HepG2 (cell line): ENCODE measurements around the gene TPPP2. TPM values are rescaled to one million over a fixed set of nuclear protein-coding genes. Genes with fewer than 3 reads are reported as not detected.

Experiments used
- ATAC-seq: fragments of 200-7000 bp; cut with Tn5 transposase; 3 replicates; pipeline ENCODE4 v1.9.1; 2020; ENCODE audit warnings: mild to moderate bottlenecking, moderate library complexity
- BruUV-seq: library from RNA; stranded (reverse); fragments of 400-500 nt; replicated peaks from 2 replicates; lab custom pipeline; 2021; lab: Mats Ljungman, UMichigan
- CTCF ChIA-PET: fragments of 300-600 bp; formaldehyde crosslinking; extraction: SDS; loops from one replicate; lab custom pipeline; 2021; ENCODE audit warnings: low total read pairs, inconsistent platforms, low intra/inter-chr PET ratio; lab: Yijun Ruan, JAX
- POLR2A ChIA-PET: fragments of 350-600 bp; sonication (Branson Sonifier 250); formaldehyde crosslinking; loops from one replicate; lab custom pipeline; 2020; ENCODE audit warnings: antibody characterized with exemption, inconsistent platforms; lab: Yijun Ruan, JAX
- DNase-seq: peaks from one replicate; pipeline ENCODE4 v3.0.0-alpha.2; 2015; ENCODE audit warnings: low spot score
- FAIRE-seq: peaks from 3 replicates; lab custom pipeline; 2011; peaks lifted over from hg19 to GRCh38; lab: Jason Lieb, UNC
- H2AFZ ChIP-seq: one replicate; pipeline ENCODE4 v1.6.1; 2011; ENCODE audit warnings: low read length, inconsistent platforms
- H3K27ac ChIP-seq: fragments of 300-600 bp; 3 replicates; pipeline ENCODE4 v1.8.0; 2011; ENCODE audit warnings: mixed run types, mild to moderate bottlenecking, mixed read lengths, low read length, inconsistent platforms; ENCODE audit not compliant: insufficient read depth; ENCODE audit errors: extremely low read length
- H3K27me3 ChIP-seq, 2 experiments: fragments of 200-600 bp in 1 of 2; 2 replicates in 1 of 2; 3 replicates in 1 of 2; pipeline versions ENCODE4 v1.6.0 to v1.8.0; 2011; ENCODE audit warnings: low read length in 2 of 2, mild to moderate bottlenecking in 2 of 2, moderate library complexity in 2 of 2, inconsistent platforms in 1 of 2; ENCODE audit not compliant: insufficient read depth in 2 of 2, control insufficient read depth in 1 of 2
- H3K36me3 ChIP-seq, 2 experiments: fragments of 200-600 bp in 1 of 2; replicated peaks in 1 of 2; 2 replicates in 1 of 2; 3 replicates in 1 of 2; pipeline versions ENCODE4 v1.5.1 to v1.8.0; 2011; ENCODE audit warnings: low read length in 2 of 2, inconsistent platforms in 1 of 2; ENCODE audit not compliant: insufficient read depth in 2 of 2, control insufficient read depth in 1 of 2
- H3K4me1 ChIP-seq: 2 replicates; pipeline ENCODE4 v1.5.1; 2012; ENCODE audit warnings: low read length, inconsistent platforms; ENCODE audit not compliant: insufficient read depth
- H3K4me2 ChIP-seq: 2 replicates; pipeline ENCODE4 v1.6.0; 2011; ENCODE audit warnings: low read depth, low read length, inconsistent platforms
- H3K4me3 ChIP-seq, 3 experiments: fragments of 200-600 bp in 1 of 3; sonication (generic), shearing (Covaris generic) in 1 of 3; replicated peaks in 1 of 3; 2 replicates each; pipeline ENCODE4 v1.5.1; 2011 to 2016; ENCODE audit warnings: low read length in 3 of 3, inconsistent platforms in 2 of 3, low read depth in 2 of 3, mild to moderate bottlenecking in 2 of 3, control low read depth in 1 of 3, mixed read lengths in 1 of 3; ENCODE audit not compliant: insufficient read depth in 1 of 3
- H3K79me2 ChIP-seq: one replicate; pipeline ENCODE4 v1.6.1; 2011; ENCODE audit warnings: low read length, inconsistent platforms; ENCODE audit not compliant: insufficient read depth
- H3K9ac ChIP-seq: 2 replicates; pipeline ENCODE4 v1.6.0; 2011; ENCODE audit warnings: mild to moderate bottlenecking, low read depth, low read length, inconsistent platforms; ENCODE audit not compliant: insufficient read depth
- H3K9me3 ChIP-seq: 2 replicates; pipeline ENCODE4 v1.5.1; 2012; ENCODE audit warnings: mild to moderate bottlenecking, low read length
- H4K20me1 ChIP-seq: 2 replicates; pipeline ENCODE4 v1.6.0; 2011; ENCODE audit warnings: inconsistent platforms, mild to moderate bottlenecking, low read length, moderate library complexity; ENCODE audit not compliant: insufficient read depth
- HNRNPL ChIP-seq: fragments of 200-400 bp; formaldehyde crosslinking; IDR thresholded peaks from 2 replicates; pipeline ENCODE4 v1.6.1; 2017; ENCODE audit warnings: mild to moderate bottlenecking, low read depth, low read length
- PLRG1 ChIP-seq: fragments of 450-650 bp; conservative IDR thresholded peaks from 2 replicates; pipeline ENCODE4 v1.6.1; 2016
- SKI ChIP-seq: fragments of 450-650 bp; IDR thresholded peaks from one replicate; pipeline ENCODE4 v1.6.1; 2018; ENCODE audit warnings: mild to moderate bottlenecking; ENCODE audit not compliant: partially characterized antibody
- SP1 ChIP-seq, 2 experiments: fragments of 450-650 bp in 1 of 2; sonication (generic) in 1 of 2; formaldehyde crosslinking in 1 of 2; IDR thresholded peaks; 2 replicates each; pipeline versions ENCODE4 v1.4.0 to v1.6.1; 2016 to 2020; ENCODE audit warnings: missing genetic modification reagents in 1 of 2
- YEATS2 ChIP-seq: sonication (generic); formaldehyde crosslinking; IDR thresholded peaks from 2 replicates; pipeline ENCODE4 v1.4.0; 2020; ENCODE audit warnings: missing genetic modification reagents, borderline replicate concordance
- ZNF124 ChIP-seq: sonication (generic); formaldehyde crosslinking; IDR thresholded peaks from 2 replicates; pipeline ENCODE4 v1.4.0; 2020; ENCODE audit warnings: missing genetic modification reagents
- ZNF496 ChIP-seq: sonication (generic); formaldehyde crosslinking; IDR thresholded peaks from 2 replicates; pipeline ENCODE4 v1.8.1; 2023; ENCODE audit warnings: mild to moderate bottlenecking, moderate library complexity, missing genetic modification reagents; ENCODE audit not compliant: insufficient replicate concordance
- ZNF660 ChIP-seq: sonication (generic); formaldehyde crosslinking; IDR thresholded peaks from 2 replicates; pipeline ENCODE4 v1.5.1; 2020; ENCODE audit warnings: mild to moderate bottlenecking, low read depth, missing genetic modification reagents, borderline replicate concordance
- WGBS: methylation state at CpG from one replicate; pipeline ENCODE4 v1.1.6; 2017; ENCODE audit warnings: low lambda C conversion rate; 5-methylcytosine and 5-hydroxymethylcytosine counted together
- in situ Hi-C: cut with HindIII; loops from 2 replicates; pipeline ENCODE4 v1.10.0; 2017; ENCODE audit warnings: low pct_unique_long_range_greater_than_20kb; ENCODE audit not compliant: extremely low pct_ligation_motif_present
- intact Hi-C: fragments of 100-400 bp; cut with micrococcal nuclease; formaldehyde crosslinking; loops from one replicate; pipeline ENCODE4 v1.10.0; 2022; ENCODE audit not compliant: unreplicated experiment
- polyA plus RNA-seq, 8 experiments: library from polyadenylated mRNA; depleted of rRNA in 3 of 8; stranded (reverse) in 7 of 8; unstranded in 1 of 8; fragments of >200 nt; fragmentation: Illumina TruSeq in 4 of 8; extraction: Trizol in 4 of 8; gene quantifications; 2 replicates each; pipeline versions ENCODE4 v1.2.1 to v1.2.3, GENCODE V29; 2011 to 2016; ENCODE audit warnings: low read depth in 4 of 8, missing spikeins in 1 of 8, mixed read lengths in 1 of 8; ENCODE audit not compliant: insufficient read depth in 1 of 8
- total RNA-seq, 5 experiments: library from RNA; depleted of rRNA; stranded (reverse); fragments of >200 nt; fragmentation: Illumina TruSeq; extraction: Trizol; gene quantifications; 2 replicates each; pipeline ENCODE4 v1.2.3, GENCODE V29; 2016; ENCODE audit warnings: low read depth in 1 of 5

Gene TPPP2
- total and polyA plus RNA-seq, 2 of the 13 experiments (the other 11 are each of a cell fraction or from before 2014, with no cell fraction given): 0.58 to 4.2 TPM

DNA sequence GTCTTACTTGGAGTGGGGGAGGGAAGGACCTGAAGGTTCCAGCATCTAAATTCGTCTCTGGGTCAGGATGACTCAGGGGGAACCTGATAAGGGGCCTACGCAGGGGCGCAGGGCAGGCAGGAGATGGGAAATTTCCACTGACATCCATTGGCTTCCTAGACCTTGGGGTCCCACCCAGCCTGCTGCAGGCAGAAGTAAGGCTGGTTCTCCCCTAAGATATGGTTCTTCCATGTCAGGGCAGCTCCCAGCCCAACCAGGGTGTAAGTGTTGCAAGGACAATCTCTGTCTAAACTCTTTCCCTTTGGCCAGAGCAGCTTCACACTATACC is 3.1 kb upstream of the TPPP2 start (continued):
- no peak for TF ChIP-seq ZNF124 (CRISPR knock-in tag)
- TF ChIP-seq, all 625 proteins: peak for 7

DNA sequence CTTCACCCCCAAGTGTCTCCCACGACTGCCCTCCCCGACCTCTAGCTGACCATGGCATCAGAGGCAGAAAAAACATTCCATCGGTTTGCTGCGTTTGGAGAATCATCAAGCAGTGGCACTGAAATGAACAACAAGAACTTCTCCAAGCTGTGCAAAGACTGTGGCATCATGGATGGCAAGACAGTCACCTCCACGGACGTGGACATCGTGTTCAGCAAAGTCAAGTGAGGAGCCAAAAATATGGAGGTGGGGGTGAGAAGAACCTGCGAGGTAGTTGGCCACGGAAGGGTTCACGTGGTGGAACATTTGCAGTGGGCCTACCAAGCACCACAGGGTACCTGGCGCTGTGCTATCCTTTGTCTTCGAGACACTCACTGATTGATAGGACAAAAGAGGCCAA is 514 bp downstream of the TPPP2 start:
- ChIA-PET POLR2A (no interaction called here), CTCF (no interaction called here)
- in situ Hi-C loops: no loop called here
- H3K79me2 ChIP-seq: no peaks in the 10 kb centered on the region
- H2AFZ ChIP-seq: no peak overlapping the region
- no peak for ATAC-seq
- H3K4me2 ChIP-seq: no peak overlapping the region
- peaks cover 29% of the 10 kb centered on the region for H3K4me1 ChIP-seq
- WGBS: 89% methylated on average over 12 of the region's 12 CpGs
- H4K20me1 ChIP-seq: no peaks in the 10 kb centered on the region
- H3K36me3 ChIP-seq: no peaks in the 10 kb centered on the region
- H3K9me3 ChIP-seq: no peaks in the 10 kb centered on the region
- H3K27me3 ChIP-seq: no peaks in the 10 kb centered on the region; a peak in 1 of 5 replicates
- no TSS peak for BruUV-seq
- H3K27ac ChIP-seq: no peak overlapping the region
- DNase-seq: no peak
- TF ChIP-seq YEATS2 (CRISPR knock-in tag) (no peak), PLRG1 (no peak), SP1 (IDR thresholded peaks at IDR 0.05) (no peak), SP1 (CRISPR knock-in tag; IDR thresholded peaks at IDR 0.05) (no peak), ZNF496 (no peak), HNRNPL (no peak), ZNF660 (no peak), SKI (no peak)
- TF ChIP-seq, all 625 proteins: peak for 0
- intact Hi-C loops: no loop called here
- Histone ChIP-seq H3K9ac (no peak overlapping the region), H3K4me3 (no peak overlapping the region)
- no peak for FAIRE-seq
